Measurements from ENCODE around the gene SOX6.

Gene SOX6

GRCh38 chr11:15985127-15985859 is 371.1 kb downstream of the SOX6 start:
- no peak for DNase-seq

- no peak for DNase-seq
Observed at GRCh38 chr11:15981292-15981691, 375.1 kb downstream of the SOX6 start.

GRCh38 chr11:15977116-15977515 is 379.2 kb downstream of the SOX6 start:
- no peak for DNase-seq

- DNase-seq = no peak
Observed at GRCh38 chr11:15976433-15977045, 379.8 kb downstream of the SOX6 start.

GRCh38 chr11:15975742-15976141 is 380.6 kb downstream of the SOX6 start:
- no peak for DNase-seq

GRCh38 chr11:15972838-15973237 is 383.5 kb downstream of the SOX6 start:
- DNase-seq = no peak

- no peak for DNase-seq
Observed at GRCh38 chr11:15971215-15971546, 385.2 kb downstream of the SOX6 start.

- DNase-seq = no peak
Observed at GRCh38 chr11:15970506-15971214, 385.7 kb downstream of the SOX6 start.

- DNase-seq = no peak
Observed at GRCh38 chr11:15969701-15970329, 386.5 kb downstream of the SOX6 start.

GRCh38 chr11:15969281-15969680 is 387.1 kb downstream of the SOX6 start:
- DNase-seq = no peak

- no peak for DNase-seq
Observed at GRCh38 chr11:15968461-15969130, 387.8 kb downstream of the SOX6 start.

- no peak for DNase-seq
Observed at GRCh38 chr11:15967966-15968365, 388.4 kb downstream of the SOX6 start.

- no peak for DNase-seq
Observed at GRCh38 chr11:15967166-15967565, 389.2 kb downstream of the SOX6 start.

- DNase-seq = no peak
Observed at GRCh38 chr11:15965562-15966250, 390.6 kb downstream of the SOX6 start.

GRCh38 chr11:15963266-15963665 is 393.1 kb downstream of the SOX6 start:
- DNase-seq = no peak

- DNase-seq = no peak
Observed at GRCh38 chr11:15958910-15959309, 397.4 kb downstream of the SOX6 start.

- DNase-seq = no peak
Observed at GRCh38 chr11:15957234-15957633, 399.1 kb downstream of the SOX6 start.

- DNase-seq = no peak
Observed at GRCh38 chr11:15956302-15956701, 400.0 kb downstream of the SOX6 start.

GRCh38 chr11:15955595-15955994 is 400.8 kb downstream of the SOX6 start:
- DNase-seq = no peak

GRCh38 chr11:15947681-15948648 is 408.4 kb downstream of the SOX6 start:
- no peak for DNase-seq

GRCh38 chr11:15945726-15946125 is 410.6 kb downstream of the SOX6 start:
- DNase-seq = no peak

Measured in KG1 (cell line).